Upper lobe of left lung (tissue), 4 donors: ENCODE results near the gene FGFRL1.

Experiments used
- CTCF ChIP-seq, 6 experiments: fragments of 450-650 bp in 4 of 6; fragments of 200-600 bp in 2 of 6; sonication (generic) in 2 of 6; IDR thresholded peaks; one replicate each; pipeline ENCODE4 v1.5.1; 2016 to 2019; ENCODE audit warnings: antibody characterized with exemption in 6 of 6
- EP300 ChIP-seq, 4 donors: sonication (generic); formaldehyde crosslinking; IDR thresholded peaks; one replicate each; pipeline ENCODE4 v1.5.1; 2017; ENCODE audit warnings: antibody characterized with exemption in 4 of 4, control low read depth in 2 of 4
- POLR2A ChIP-seq, 4 donors: fragments of 450-650 bp; IDR thresholded peaks; one replicate each; pipeline ENCODE4 v1.5.1; 2016 to 2017; ENCODE audit warnings: antibody characterized with exemption in 4 of 4, mild to moderate bottlenecking in 2 of 4

GRCh38 chr4:1001561-1002130 is 9.8 kb upstream of the FGFRL1 start:
- TF ChIP-seq CTCF (IDR thresholded peaks at IDR 0.05) = no peak
- TF ChIP-seq EP300 (IDR thresholded peaks at IDR 0.05) = no peak
- TF ChIP-seq POLR2A (IDR thresholded peaks at IDR 0.05) = no peak
